Measurements from ENCODE around the gene CERT1. TPM values are rescaled to one million over a fixed set of nuclear protein-coding genes. Genes with fewer than 3 reads are reported as not detected.
"Not testable (repeated sequence)": the region's sequence is repeated elsewhere in the genome, so short reads cannot be mapped to it uniquely, and the experiment has no call there.

CERT1 gene
- total RNA-seq, 5 donors from 2014 or later (not counting 1 experiment from before 2014, with no cell fraction given): 35.7 to 39.4 (median 38.0) TPM

DNA sequence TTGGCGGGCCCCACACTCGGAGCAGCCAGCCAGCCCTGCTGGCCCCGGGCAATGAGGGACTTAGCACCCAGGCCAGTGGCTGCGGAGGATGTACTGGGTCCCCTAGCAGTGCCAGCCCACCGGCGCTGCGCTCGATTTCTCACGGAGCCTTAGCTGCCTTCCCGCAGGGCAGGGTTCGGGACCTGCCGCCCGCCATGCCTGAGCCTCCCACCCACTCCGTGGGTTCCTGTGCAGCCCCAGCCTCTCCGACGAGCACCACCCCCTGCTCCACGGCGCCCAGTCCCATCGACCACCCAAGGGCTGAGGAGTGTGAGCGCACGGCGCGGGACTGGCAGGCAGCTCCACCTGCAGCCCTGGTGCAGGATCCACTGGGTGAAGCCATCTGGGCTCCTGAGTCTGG lies 177.7 kb downstream of the CERT1 start:
- H3K27me3 Mint-ChIP-seq; H3K9me3 ChIP-seq; H3K36me3 ChIP-seq (ENCODE audit: control insufficient read depth in 2 of 2, extremely low read depth in 1 of 2, insufficient read depth in 1 of 2, low read length in 1 of 2); H3K4me3 Mint-ChIP-seq; POLR2A ChIA-PET; H3K36me3 Mint-ChIP-seq; DNase-seq; H3K27ac ChIP-seq (ENCODE audit: low read length); H3K4me3 ChIP-seq (ENCODE audit: control insufficient read depth in 1 of 2, extremely low read depth in 1 of 2, low read length in 1 of 2); H3K27ac Mint-ChIP-seq; H3K9me3 Mint-ChIP-seq; H3K27me3 ChIP-seq (replicated peaks in 1 of 2; ENCODE audit: control insufficient read depth in 2 of 2, extremely low read depth in 1 of 2, insufficient read depth in 2 of 2, low read length in 1 of 2); ATAC-seq (replicated peaks in 1 of 4): not testable (repeated sequence)
- 97% methylated on average over 14 of the region's 23 CpGs for WGBS (ENCODE audit: insufficient coverage)
- peaks cover 12 to 13% (median 13%) of the 10 kb centered on the region in 3 donors for H3K4me1 Mint-ChIP-seq
- H3K4me1 ChIP-seq (ENCODE audit: control insufficient read depth in 1 of 2, extremely low read depth in 1 of 2, insufficient read depth in 2 of 2, low read length in 2 of 2): peaks cover 12 to 13% of the 10 kb centered on the region in 2 experiments
- CTCF ChIA-PET: interaction anchor here in 1 of 2 donors (0.6 kb wide), 1 partner anchor 1973 kb away, joined by 5 read pairs; no protein-coding TSS in a partner anchor

DNA sequence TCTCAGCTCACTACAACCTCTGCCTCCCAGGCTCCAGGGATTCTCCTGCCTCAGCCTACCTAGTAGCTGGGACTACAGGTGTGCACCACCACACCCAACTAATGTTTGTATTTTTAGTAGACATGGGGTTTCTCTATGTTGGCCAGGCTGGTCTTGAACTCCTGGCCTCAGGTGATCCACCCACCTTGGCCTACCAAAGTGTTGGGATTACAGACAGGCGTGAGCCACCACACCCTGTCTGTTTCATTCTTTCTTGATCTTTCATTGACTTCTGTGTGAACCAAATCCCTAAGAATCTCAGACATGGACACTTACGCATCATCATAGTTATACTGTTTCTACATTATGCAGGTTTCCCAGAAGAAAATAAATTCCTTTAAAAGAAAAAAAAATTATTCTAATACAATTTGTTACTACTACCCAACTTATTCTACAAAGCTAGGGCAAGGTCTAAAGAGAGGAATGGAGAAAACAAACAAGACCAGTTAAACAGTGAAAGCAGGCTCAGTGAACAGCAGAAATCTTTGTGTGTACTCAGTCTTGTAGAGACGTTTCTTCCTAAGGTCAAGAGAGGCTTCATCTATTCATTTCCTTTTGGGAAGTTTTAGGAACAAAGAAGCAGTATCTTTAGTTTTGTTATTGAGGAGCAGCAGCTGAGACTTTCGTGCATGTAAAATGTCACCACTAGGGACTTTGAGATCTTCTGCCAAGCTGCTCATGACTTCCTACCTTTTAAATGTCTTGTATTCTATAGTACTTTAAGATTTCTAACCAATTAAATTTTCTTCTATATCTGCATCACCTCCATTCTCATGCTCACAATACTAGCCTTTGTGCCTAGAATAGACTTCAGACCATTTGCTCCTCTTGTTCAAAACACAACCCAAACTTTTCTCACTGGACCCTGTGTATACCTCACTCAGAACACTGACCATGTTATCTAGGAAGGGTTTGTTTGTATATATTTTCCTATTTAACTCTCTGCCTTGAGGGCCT lies 180.0 kb downstream of the CERT1 start:
- no peak for ATAC-seq (replicated peaks in 1 of 4)
- Histone ChIP-seq H3K36me3 (ENCODE audit: control insufficient read depth in 2 of 2, extremely low read depth in 1 of 2, insufficient read depth in 1 of 2, low read length in 1 of 2) (no peaks in the 10 kb centered on the region), H3K4me3 (ENCODE audit: control insufficient read depth in 1 of 2, extremely low read depth in 1 of 2, low read length in 1 of 2) (no peak overlapping the region), H3K27me3 (replicated peaks in 1 of 2; ENCODE audit: control insufficient read depth in 2 of 2, extremely low read depth in 1 of 2, insufficient read depth in 2 of 2, low read length in 1 of 2) (peaks cover 0 to 3% of the 10 kb centered on the region in 2 experiments), H3K9me3 (no peaks in the 10 kb centered on the region), H3K27ac (ENCODE audit: low read length) (no peak overlapping the region), H3K4me1 (ENCODE audit: control insufficient read depth in 1 of 2, extremely low read depth in 1 of 2, insufficient read depth in 2 of 2, low read length in 2 of 2) (peaks cover 0 to 4% of the 10 kb centered on the region in 2 experiments)
- no peak overlapping the region for H3K4me3 Mint-ChIP-seq
- 43% methylated on average over 2 of the region's 4 CpGs for WGBS (ENCODE audit: insufficient coverage)
- no peaks in the 10 kb centered on the region for H3K4me1 Mint-ChIP-seq
- H3K36me3 Mint-ChIP-seq: no peaks in the 10 kb centered on the region
- no peaks in the 10 kb centered on the region for H3K27me3 Mint-ChIP-seq
- H3K27ac Mint-ChIP-seq: no peak overlapping the region
- DNase-seq: no peak
- no peaks in the 10 kb centered on the region for H3K9me3 Mint-ChIP-seq
- ChIA-PET CTCF (no interaction called here), POLR2A (interaction anchor here (0.6 to 0.7 kb wide), 2 partner anchors 243 to 645 kb away, joined by 3 to 15 read pairs; no protein-coding TSS in a partner anchor)

DNA sequence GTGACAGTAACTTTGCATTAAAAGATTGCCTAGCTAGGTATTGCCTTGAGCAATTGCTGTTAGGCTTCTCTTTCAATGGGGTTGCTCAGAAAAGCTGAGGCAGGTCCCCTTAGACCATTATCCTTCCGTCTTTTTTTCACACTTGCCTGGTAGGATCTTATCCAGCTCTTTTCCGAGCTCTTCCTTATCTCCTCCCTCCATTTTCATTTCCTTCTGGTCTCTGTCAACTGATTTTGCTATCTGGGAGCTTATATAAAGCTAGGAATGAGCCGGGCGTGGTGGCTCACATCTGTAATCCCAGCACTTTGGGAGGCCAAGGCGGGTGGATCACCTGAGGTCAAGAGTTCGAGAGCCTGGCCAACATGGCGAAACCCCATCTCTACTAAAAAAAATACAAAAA lies 181.0 kb downstream of the CERT1 start:
- ChIA-PET POLR2A (interaction anchor here (0.5 to 0.6 kb wide), 3 partner anchors 11 to 262 kb away, joined by 3 to 5 read pairs (median 3); no protein-coding TSS in a partner anchor), CTCF (interaction anchor here in 1 of 2 donors (1.0 to 1.3 kb wide), 2 partner anchors 8 to 93 kb away, joined by 3 read pairs; no protein-coding TSS in a partner anchor)
- DNase-seq (no peak), ATAC-seq (replicated peaks in 1 of 4) (no peak)
- no peaks in the 10 kb centered on the region for H3K27me3 Mint-ChIP-seq
- Histone ChIP-seq H3K4me3 (ENCODE audit: control insufficient read depth in 1 of 2, extremely low read depth in 1 of 2, low read length in 1 of 2) (no peak overlapping the region), H3K4me1 (ENCODE audit: control insufficient read depth in 1 of 2, extremely low read depth in 1 of 2, insufficient read depth in 2 of 2, low read length in 2 of 2) (no peaks in the 10 kb centered on the region), H3K9me3 (no peaks in the 10 kb centered on the region), H3K27me3 (replicated peaks in 1 of 2; ENCODE audit: control insufficient read depth in 2 of 2, extremely low read depth in 1 of 2, insufficient read depth in 2 of 2, low read length in 1 of 2) (peaks cover 0 to 3% of the 10 kb centered on the region in 2 experiments), H3K27ac (ENCODE audit: low read length) (no peak overlapping the region), H3K36me3 (ENCODE audit: control insufficient read depth in 2 of 2, extremely low read depth in 1 of 2, insufficient read depth in 1 of 2, low read length in 1 of 2) (no peaks in the 10 kb centered on the region)
- no CpG with 5 or more reads among the region's 7 CpGs for WGBS (ENCODE audit: insufficient coverage)
- H3K36me3 Mint-ChIP-seq: no peaks in the 10 kb centered on the region
- no peaks in the 10 kb centered on the region for H3K9me3 Mint-ChIP-seq
- H3K4me3 Mint-ChIP-seq: no peak overlapping the region
- H3K4me1 Mint-ChIP-seq: no peaks in the 10 kb centered on the region
- no peak overlapping the region for H3K27ac Mint-ChIP-seq

Other genes starting within 250 kb of the CERT1 start
- gene HMGCR, start 174.4 kb downstream of the CERT1 start, total RNA-seq: 10 to 100 TPM; 29.6 to 47.2 (median 41.6) TPM
- 10 to 100 TPM; 21.8 to 26.2 (median 25.0) TPM for gene POLK, start 262 bp upstream of the CERT1 start, total RNA-seq
- gene ANKDD1B, start 99.8 kb upstream of the CERT1 start, total RNA-seq: under 1 TPM in 4 of 5 donors, not detected in 1; 0.28 to 0.85 (median 0.33) TPM
- 10 to 100 TPM; 10.6 to 18.5 (median 14.2) TPM for gene POC5, start 205.8 kb upstream of the CERT1 start, total RNA-seq